SIG-M5 (cell line): ENCODE measurements around the gene SLC26A6.

Source experiments
- DNase-seq: peaks from one replicate; lab custom pipeline; 2025; lab: John Stamatoyannopoulos, UW

Gene SLC26A6

DNA sequence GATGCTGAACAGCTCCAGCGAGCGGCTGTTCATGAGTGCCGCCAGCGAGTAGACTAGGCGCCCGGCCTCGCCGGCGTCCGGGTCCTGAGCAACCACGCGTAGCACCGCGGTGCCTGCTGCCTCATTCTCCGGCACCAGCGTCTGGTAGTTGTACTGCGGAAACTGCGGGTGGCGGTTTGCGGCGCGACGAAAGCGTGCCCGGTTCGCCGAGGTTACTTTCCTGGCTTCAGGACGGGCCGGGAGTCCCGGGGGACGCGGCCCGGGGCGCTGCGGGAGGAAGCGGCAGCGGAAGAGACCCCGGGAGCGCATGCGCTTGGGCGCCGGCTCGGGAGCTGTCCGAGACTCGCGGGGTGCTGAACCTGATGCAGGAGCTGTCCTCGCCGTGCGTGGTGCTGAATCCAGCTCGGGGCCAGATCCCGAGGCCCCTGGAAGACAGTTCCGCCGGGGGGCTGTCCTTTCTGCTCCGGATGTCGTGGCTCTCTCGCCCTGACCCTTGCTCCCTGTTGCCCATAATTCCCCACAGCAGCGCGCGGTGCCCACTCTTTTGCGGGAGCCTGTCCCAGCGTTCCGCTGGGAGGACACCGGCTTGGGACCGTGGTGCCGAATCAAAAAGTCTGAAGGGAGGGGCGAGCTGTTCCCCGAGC lies 26.4 kb upstream of the SLC26A6 start:
- DNase-seq = no peak

DNA sequence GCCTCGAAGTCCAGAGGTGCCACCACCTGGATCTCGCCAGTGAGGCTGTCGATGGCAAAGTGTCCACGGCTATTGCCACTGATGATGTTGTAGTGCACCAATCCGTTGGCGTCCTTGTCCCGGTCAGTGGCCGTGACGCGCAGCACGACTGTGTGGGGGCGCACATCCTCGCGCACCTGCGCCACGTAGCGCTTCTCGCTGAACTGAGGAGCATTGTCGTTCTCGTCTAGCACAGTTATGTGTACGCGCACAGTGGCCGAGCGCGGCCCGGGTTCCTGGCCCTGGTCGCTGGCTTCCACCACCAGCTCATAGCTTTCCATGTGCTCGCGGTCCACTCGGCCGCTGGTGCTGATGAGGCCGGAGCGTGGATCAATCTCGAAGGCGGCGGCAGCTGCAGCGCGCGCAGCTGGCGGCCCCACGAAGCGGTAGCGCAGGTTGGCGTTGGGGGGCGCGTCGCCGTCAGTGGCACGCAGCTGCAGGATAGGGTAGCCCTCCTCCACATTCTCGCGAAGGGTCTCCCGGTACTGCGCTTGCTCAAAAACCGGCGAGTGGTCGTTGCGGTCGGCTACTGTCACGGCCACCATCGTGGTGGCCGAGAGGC lies 25.6 kb upstream of the SLC26A6 start:
- no peak for DNase-seq

DNA sequence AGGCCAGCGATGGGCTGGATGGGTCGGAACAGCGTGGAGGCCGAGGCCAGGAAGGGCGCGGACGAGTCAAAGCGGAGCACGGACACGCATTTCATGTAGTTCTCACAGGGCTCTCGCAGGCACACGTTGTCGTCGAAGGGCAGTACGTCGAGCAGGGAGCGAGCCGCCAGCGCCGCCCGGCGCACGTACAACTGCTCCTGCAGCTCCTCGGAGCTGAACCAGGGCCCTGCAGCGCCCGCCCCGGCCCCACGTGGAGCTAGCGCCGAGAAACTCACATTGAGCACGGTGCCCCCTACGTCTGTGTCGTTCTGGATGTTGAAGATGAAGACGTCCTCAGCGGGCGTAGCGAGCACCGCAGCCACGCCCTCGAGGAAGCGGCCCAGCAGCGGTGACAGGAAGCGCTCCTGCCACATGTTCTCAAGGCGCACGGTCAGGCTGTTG lies 21.6 kb upstream of the SLC26A6 start:
- no peak for DNase-seq

DNA sequence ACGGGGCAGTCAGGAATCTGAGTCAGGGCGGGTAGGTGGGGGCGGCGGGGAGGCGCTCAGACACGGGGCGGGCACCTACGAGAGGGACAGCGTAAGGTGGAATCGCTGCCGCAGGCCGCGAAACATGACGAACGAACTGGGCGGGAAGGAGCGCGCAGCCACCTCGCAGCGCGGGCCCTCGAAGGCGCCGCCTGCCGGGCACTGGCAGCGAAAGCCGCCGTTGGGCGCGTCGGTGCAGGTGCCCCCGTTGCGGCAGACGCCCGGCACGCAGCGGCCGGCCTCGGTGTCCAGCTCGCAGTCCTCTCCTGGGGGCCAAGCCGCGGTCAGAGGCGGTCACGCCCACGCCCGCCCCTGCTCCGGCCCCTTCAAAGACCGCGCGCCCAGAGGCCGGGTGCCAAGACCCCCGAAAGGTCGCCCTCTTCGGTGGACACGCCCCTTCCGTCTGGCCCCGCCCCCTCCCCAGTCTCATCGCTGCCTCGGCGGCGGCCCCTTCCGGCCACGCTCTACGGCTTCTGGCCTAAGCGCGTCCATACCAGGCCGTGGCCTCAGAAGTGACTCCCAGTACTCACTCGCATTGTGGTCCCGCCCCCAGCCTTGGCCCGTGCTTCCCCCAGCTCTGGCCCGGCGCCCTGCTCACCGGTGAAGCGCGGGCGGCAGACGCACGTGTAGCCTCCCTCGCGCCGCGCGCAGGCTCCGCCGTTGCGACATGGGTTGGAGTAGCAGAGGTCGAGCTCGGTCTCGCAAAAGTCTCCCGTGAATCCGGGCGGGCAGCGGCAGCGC lies 21.0 kb upstream of the SLC26A6 start:
- DNase-seq = no peak

DNA sequence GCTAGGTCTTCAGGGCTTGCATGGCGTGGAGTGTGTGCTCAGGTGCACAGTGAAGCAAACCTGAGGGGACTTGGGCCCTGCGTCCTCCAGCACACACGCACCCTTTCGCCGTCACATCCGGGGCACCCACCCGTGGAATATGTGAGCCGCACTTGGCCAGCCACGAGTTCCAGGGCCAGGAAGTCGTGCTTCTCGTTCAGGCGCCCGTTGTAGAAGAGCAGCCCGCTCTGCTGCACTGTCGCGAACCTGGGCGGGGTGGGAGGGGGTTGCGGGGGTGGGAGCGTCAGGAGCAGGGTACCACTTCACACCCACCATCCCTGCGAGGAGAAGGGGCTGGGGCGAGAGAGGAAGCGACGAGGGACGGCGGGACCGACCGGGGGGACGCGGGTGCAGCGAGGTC lies 20.3 kb upstream of the SLC26A6 start:
- no peak for DNase-seq

GRCh38 chr3:48655063-48655462 lies 19.8 kb upstream of the SLC26A6 start:
- no peak for DNase-seq

- no peak for DNase-seq
These were observed 17.9 kb upstream of the SLC26A6 start for GRCh38 chr3:48652923-48653715.

- no peak for DNase-seq
These were observed 16.5 kb upstream of the SLC26A6 start for GRCh38 chr3:48651771-48652170.

- DNase-seq = no peak
These were observed 15.5 kb upstream of the SLC26A6 start for GRCh38 chr3:48650723-48651122.

DNA sequence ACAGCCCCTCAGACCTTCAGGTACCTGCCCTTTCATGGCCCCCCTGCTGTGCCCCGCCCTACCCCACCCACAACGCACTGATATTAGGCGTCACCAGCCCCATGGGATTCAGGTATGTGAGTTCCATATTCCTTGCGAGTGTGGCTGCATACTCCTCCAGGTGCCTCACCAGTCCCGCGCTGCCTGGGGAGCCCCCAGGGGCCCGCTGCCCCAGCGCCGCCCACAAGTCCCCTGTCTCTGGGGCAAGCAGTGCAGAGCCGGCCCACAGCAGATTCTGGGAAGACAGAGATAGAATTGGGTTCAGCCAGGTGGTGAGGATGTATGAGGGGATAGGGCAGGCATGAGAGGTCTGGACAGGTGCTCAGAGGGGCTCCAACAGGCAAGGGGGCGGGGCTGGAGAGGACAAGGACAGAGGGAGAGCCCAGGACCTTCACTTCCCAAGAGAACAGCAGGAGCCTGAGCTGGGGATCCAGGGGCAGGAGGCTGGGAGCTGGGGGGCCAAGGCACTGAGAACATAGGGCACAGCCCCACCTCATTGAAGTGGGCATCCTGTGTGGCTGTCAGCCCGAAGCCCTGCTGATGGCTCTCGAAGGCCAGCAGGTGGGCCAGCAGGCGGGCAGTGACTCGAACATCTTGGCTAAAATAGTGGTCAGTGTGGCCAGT lies 13.1 kb upstream of the SLC26A6 start:
- no peak for DNase-seq

DNA sequence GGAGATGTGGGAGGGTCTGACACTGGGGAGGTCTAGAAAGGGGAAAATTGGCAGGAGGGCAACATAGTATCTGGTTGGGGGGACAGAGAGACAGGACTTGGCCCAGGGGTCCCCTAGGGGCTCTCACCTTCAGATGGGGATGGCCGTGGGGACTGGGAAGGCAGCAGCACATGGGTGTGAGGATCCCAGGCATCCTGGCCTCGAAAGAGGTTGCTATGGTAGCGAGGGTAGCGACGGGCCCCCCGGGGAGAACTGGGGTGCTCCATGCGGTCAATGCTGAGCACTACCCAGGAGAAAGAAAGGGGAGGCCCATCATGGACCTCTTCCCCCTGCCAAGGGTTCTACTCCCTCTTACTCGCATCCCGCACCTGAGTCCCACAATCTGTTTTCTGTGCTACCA lies 12.5 kb upstream of the SLC26A6 start:
- no peak for DNase-seq

DNA sequence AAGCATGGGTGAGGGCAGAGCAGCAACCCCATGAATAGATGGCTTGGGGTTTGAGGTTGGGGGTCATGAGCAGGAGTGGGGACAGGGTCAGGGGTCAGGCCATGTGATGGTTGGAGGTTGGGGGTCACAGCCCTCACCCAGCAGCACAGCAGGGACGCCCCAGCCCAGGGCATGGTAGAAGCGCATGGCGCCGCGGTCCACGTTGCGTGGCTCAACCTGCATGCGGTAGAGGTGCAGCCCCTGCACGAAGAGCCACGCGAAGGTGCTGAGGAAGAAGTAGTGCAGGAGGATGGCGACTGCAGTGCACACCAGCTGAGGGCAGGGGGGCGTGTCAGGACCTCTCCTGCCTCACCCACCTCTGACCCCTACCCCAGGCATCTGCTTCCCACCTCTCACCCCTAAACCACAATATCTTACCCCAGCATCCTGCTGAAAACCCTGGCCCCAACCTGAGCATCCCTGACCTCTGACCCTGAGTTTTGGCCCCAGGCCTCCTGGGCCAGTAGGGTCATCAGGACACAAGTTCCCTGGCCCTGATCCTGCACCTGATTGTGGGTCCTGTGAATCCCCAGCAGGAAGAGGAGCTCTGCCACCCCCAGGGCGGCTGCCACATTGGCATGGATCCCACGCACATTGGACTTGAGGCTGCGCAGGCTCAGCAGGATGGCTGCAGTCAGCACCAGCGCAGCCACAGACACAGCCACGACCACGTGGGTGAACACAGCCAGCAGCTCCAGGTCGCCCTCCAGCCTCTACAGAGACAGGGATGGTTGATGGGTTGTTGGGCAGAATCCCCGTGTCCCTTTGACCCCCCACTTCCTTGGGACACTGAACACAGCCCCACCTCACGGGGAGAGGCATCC lies 9.9 kb upstream of the SLC26A6 start:
- DNase-seq = no peak

GRCh38 chr3:48642605-48643004 lies 7.3 kb upstream of the SLC26A6 start:
- no peak for DNase-seq

DNA sequence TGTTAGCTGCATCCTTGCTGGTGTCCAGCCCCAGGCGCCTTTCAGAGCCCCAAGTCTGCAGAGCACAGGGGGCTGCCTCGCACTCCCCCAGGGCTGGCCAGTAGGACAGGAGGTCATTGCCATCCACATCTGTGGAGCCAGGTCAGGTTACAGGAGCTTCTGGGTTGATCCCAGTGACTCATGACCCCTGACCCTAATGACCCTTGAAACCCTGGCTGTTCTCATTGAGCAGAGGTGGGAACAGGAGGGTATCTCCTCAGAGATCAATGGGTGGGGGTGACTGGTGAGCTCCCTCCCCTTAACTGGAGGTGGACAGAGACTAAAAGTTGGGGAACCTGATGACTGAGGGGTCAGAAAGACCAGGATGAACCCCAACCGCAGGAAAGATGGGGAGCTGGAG lies 6.1 kb upstream of the SLC26A6 start:
- no peak for DNase-seq

DNA sequence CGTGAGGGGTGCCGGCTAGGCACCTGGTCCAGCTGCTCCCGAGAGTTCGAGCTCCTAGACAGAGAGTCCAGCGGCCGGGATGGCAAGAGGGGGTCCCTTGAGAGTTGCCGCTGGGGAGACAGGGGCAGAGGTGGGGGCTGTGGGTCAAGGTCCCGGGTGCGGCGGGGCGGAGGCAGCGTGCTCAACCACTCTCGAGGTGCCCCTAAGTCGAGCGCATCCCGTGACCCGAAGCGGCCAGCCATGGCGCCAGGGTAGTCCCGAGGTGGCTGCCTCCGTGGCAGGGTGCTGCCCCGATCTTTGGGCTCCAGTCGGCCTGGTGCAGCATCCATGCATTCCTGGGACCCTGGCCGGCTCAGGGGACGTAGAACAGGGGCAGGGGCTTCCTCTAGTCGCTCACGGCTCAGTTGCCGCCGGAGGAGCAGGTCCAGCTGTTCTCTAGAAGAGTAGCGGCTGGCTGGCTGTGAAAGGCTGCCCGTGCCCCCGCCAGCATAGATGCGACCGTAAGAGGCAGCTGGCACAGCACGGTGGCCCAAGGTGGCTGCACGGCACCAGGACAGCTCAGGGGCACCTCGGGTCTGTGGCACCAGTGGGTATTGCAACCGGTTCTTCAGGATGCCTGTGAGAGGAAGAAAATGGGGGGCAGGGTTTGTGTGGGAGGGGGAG lies 4.8 kb upstream of the SLC26A6 start:
- DNase-seq = no peak

GRCh38 chr3:48637305-48637704 lies 2.0 kb upstream of the SLC26A6 start:
- DNase-seq = no peak

- no peak for DNase-seq
These were observed 941 bp upstream of the SLC26A6 start for GRCh38 chr3:48636149-48636655.

DNA sequence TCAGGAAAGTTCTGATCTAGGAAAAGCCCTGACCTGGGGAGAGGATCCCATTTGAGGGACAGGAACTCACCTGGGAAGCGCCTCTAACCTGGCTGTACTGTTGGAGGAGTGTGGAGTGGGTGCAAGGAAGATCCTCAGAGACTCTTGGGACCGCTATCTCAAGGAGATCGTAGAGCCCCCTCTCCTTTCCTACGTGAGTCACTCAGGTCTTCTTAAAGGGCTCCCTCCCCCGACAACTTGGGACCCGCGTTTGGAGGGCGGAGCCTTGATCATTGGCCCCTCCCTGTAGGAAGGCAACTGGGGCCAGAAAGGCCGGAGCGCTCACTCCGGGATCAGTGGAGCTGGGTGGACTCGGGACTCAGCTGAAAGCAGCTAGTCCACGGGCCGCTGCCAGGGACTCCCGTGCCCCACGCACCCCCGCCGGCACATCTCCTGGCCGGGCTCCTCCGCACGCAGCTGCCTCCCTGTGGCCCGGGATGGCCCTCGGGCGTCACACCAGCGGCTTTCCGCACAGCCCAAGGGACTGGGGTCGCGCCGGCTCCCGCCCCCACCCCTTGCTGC lies 520 bp downstream of the SLC26A6 start:
- DNase-seq = no peak

- DNase-seq = no peak
These were observed 1.5 kb downstream of the SLC26A6 start for GRCh38 chr3:48633743-48634142.

DNA sequence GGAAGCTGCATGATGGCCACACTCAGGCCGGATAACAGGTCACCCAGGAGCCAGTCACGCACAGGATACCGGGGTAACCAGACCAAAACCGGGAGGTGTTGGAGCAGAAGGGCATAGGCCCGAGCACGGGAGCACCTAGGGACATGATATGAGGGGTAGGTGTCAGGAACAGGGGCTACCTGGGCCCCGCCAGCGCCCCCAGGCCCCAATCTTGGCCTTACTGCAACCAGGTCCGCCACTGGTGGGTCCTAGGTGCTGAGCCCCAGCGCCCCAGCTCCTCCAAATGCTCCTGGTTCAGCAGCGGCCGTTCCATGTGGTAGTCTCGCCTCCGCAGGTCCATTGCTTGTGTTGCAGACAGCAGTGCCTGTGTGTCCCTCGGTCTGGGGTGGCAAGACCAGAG lies 2.0 kb downstream of the SLC26A6 start:
- DNase-seq = no peak
